Natural killer cell (primary cell): ENCODE measurements around the gene IRF3. TPM values are rescaled to one million over a fixed set of nuclear protein-coding genes. Genes with fewer than 3 reads are reported as not detected.

Experiments
- ATAC-seq, 3 donors: fragments of 150-1000 bp in 2 of 3; fragments of 200-7000 bp in 1 of 3; cut with Tn5 transposase; 1 replicate in 1 of 3; 2 replicates in 2 of 3; pipeline ENCODE4 v1.10.0; 2021; ENCODE audit warnings: mild to moderate bottlenecking in 2 of 3, moderate library complexity in 2 of 3
- DNase-seq, 2 donors: peaks; one replicate each; pipeline versions ENCODE4 v3.0.0 to v3.0.0-alpha.2; 2013 to 2021; ENCODE audit warnings: mixed read lengths in 1 of 2
- H3K27ac ChIP-seq: one replicate; pipeline ENCODE4 v1.5.1; 2013; ENCODE audit warnings: mild to moderate bottlenecking, low read length
- H3K27me3 ChIP-seq: one replicate; pipeline ENCODE4 v1.6.1; 2013; ENCODE audit warnings: low read length; ENCODE audit not compliant: control insufficient read depth, insufficient read depth
- H3K36me3 ChIP-seq: one replicate; pipeline ENCODE4 v1.6.1; 2013; ENCODE audit warnings: low read length; ENCODE audit not compliant: control insufficient read depth, insufficient read depth
- H3K4me1 ChIP-seq: one replicate; pipeline ENCODE4 v1.6.1; 2013; ENCODE audit warnings: low read length; ENCODE audit not compliant: control insufficient read depth, insufficient read depth
- H3K4me3 ChIP-seq: one replicate; pipeline ENCODE4 v1.5.1; 2013; ENCODE audit warnings: low read length
- H3K9me3 ChIP-seq: one replicate; pipeline ENCODE4 v1.6.1; 2013; ENCODE audit warnings: low read length; ENCODE audit not compliant: control insufficient read depth, insufficient read depth
- H3K27ac Mint-ChIP-seq, 2 donors: one replicate each; pipeline ENCODE4 v1.8.0; 2022; ENCODE audit warnings: mild to moderate bottlenecking in 2 of 2, mixed read lengths in 2 of 2, moderate library complexity in 1 of 2
- H3K27me3 Mint-ChIP-seq, 2 donors: one replicate each; pipeline ENCODE4 v1.8.0; 2022; ENCODE audit warnings: low read depth in 2 of 2, mixed read lengths in 2 of 2
- H3K36me3 Mint-ChIP-seq: one replicate; pipeline ENCODE4 v1.8.0; 2022; ENCODE audit warnings: mixed read lengths
- H3K4me1 Mint-ChIP-seq, 2 donors: one replicate each; pipeline ENCODE4 v1.8.0; 2022; ENCODE audit warnings: mixed read lengths in 2 of 2
- H3K4me3 Mint-ChIP-seq: one replicate; pipeline ENCODE4 v1.8.0; 2022; ENCODE audit warnings: mild to moderate bottlenecking, moderate library complexity, mixed read lengths
- H3K9me3 Mint-ChIP-seq, 2 donors: one replicate each; pipeline ENCODE4 v1.8.0; 2022; ENCODE audit warnings: mixed read lengths in 2 of 2
- WGBS: methylation state at CpG from one replicate; pipeline ENCODE4 v1.1.7; 2013; ENCODE audit warnings: missing lambda C conversion rate; ENCODE audit not compliant: insufficient coverage; 5-methylcytosine and 5-hydroxymethylcytosine counted together
- intact Hi-C: fragments of 100-400 bp; cut with micrococcal nuclease; formaldehyde crosslinking; loops from one replicate; pipeline ENCODE4 v1.14.2; 2022
- total RNA-seq, 4 donors: library from RNA; stranded (reverse); fragments of 120-200 nt in 1 of 4; gene quantifications; one replicate each; pipeline versions ENCODE4 v1.2.3 to v1.2.4, GENCODE V29; 2013 to 2022
- TF ChIP-seq, protein P1 (sequence below): fragments of 200-600 bp; IDR thresholded peaks from one replicate; pipeline ENCODE4 v1.8.0; 2022; ENCODE audit warnings: antibody characterized with exemption

IRF3 gene
- total RNA-seq, 3 donors from 2014 or later (not counting 1 experiment from before 2014, with no cell fraction given) = 176 to 184 (median 179) TPM

DNA sequence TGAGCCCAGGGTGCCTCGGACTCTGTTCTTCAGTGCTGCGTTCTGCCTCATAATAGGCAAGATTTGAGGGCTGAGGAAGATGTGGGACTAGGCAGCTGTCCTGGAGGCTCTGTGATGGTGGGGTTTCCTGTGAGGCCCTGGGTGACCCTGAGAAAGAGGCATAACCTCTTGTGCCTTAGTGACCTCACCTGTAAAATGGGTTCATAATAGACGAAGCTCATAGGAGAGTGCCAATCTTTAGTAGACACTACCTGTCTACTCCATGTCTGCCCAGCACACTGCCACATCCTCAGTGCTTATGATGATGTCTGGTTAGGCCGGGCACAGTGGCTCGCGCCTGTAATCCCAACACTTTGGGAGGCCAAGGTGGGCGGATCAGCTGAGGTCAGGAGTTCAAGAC, 49.1 kb downstream of the IRF3 start:
- ATAC-seq (no peak), DNase-seq (no peak)
- peak overlapping the region in 1 of 2 donors; percentile 18 for H3K27ac Mint-ChIP-seq
- H3K9me3 ChIP-seq = no peaks in the 10 kb centered on the region
- no peak overlapping the region for H3K4me3 ChIP-seq
- intact Hi-C loops = no loop called here
- peaks cover 54% of the 10 kb centered on the region for H3K36me3 ChIP-seq
- H3K9me3 Mint-ChIP-seq = no peaks in the 10 kb centered on the region
- H3K27me3 ChIP-seq = no peaks in the 10 kb centered on the region
- peaks cover 23 to 41% of the 10 kb centered on the region in 2 donors for H3K4me1 Mint-ChIP-seq
- H3K4me3 Mint-ChIP-seq = no peak overlapping the region
- no peak overlapping the region for H3K27ac ChIP-seq
- H3K36me3 Mint-ChIP-seq = no peaks in the 10 kb centered on the region
- peaks cover 26% of the 10 kb centered on the region for H3K4me1 ChIP-seq
- no peaks in the 10 kb centered on the region for H3K27me3 Mint-ChIP-seq
- TF ChIP-seq, protein P1, sequence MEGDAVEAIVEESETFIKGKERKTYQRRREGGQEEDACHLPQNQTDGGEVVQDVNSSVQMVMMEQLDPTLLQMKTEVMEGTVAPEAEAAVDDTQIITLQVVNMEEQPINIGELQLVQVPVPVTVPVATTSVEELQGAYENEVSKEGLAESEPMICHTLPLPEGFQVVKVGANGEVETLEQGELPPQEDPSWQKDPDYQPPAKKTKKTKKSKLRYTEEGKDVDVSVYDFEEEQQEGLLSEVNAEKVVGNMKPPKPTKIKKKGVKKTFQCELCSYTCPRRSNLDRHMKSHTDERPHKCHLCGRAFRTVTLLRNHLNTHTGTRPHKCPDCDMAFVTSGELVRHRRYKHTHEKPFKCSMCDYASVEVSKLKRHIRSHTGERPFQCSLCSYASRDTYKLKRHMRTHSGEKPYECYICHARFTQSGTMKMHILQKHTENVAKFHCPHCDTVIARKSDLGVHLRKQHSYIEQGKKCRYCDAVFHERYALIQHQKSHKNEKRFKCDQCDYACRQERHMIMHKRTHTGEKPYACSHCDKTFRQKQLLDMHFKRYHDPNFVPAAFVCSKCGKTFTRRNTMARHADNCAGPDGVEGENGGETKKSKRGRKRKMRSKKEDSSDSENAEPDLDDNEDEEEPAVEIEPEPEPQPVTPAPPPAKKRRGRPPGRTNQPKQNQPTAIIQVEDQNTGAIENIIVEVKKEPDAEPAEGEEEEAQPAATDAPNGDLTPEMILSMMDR = no peak
- WGBS = 99% methylated on average over 7 of the region's 7 CpGs

DNA sequence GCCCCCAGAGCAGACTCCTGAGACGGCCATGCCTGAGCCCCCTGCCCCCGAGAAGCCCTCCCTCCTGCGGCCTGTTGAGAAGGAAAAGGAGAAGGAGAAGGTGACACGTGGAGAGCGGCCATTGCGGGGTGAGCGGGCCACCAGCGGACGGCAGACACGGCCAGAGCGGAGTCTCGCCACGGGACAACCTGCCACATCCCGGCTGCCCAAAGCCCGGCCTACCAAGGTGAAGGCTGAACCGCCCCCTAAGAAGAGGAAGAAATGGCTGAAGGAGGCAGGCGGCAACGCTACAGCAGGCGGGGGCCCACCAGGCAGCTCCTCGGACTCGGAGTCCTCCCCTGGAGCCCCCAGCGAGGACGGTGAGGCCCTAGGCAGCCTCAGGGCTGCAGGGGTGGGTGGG, 49.8 kb downstream of the IRF3 start:
- DNase-seq (no peak), ATAC-seq (no peak)
- Mint-ChIP-seq H3K27me3 (no peaks in the 10 kb centered on the region), H3K36me3 (no peaks in the 10 kb centered on the region), H3K27ac (peak overlapping the region in 1 of 2 donors; percentile 97), H3K4me3 (no peak overlapping the region), H3K9me3 (no peaks in the 10 kb centered on the region), H3K4me1 (peaks cover 23 to 39% of the 10 kb centered on the region in 2 donors)
- intact Hi-C loops = no loop called here
- 98% methylated on average over 23 of the region's 23 CpGs for WGBS
- H3K36me3 ChIP-seq = peaks cover 58% of the 10 kb centered on the region
- H3K4me3 ChIP-seq = no peak overlapping the region
- H3K27ac ChIP-seq = no peak overlapping the region
- no peaks in the 10 kb centered on the region for H3K9me3 ChIP-seq
- TF ChIP-seq, protein P1 = no peak
- H3K4me1 ChIP-seq = peaks cover 26% of the 10 kb centered on the region
- no peaks in the 10 kb centered on the region for H3K27me3 ChIP-seq

DNA sequence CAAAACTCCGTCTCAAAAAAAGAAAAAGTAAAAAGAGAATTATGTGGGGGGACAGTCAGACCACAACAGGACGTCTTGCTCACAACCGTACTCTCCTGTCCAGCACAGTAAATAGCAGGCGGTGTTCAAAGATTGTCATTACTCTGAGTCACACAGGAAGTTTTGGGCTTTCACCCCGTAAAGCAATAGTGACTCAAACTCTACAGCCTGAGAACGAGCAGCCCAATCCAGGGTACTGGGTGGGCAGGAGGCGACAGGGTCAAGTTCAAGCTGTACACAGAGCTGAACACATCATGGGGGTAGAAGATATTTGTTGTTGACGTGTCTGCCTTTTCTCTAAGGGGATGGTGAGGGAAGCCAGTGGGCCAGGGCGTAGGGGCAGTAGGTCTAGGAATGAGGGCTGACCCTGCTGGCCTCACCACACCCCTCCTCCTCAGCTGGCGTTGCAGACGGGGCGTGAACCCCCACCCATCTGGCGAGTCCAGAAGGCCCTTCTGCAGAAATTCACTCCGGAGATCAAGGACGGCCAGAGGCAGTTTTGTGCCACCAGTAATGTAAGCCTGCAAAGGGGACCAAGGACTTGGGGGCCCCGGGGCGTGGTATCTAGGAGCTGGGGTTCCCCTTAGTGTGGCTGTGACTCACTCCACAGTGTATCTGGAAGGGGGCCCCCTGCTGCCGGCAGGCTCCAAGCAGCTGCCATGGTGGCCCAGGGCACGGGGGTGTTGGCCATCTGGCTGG, 51.4 kb downstream of the IRF3 start:
- Mint-ChIP-seq H3K27ac (peak overlapping the region; percentile 86 to 97), H3K9me3 (no peaks in the 10 kb centered on the region), H3K36me3 (no peaks in the 10 kb centered on the region), H3K4me1 (peaks cover 23 to 39% of the 10 kb centered on the region in 2 donors), H3K27me3 (no peaks in the 10 kb centered on the region), H3K4me3 (peak overlapping the region; percentile 70)
- peak in 1 of 2 donors; percentile 51 for DNase-seq
- peaks cover 51% of the 10 kb centered on the region for H3K36me3 ChIP-seq
- intact Hi-C loops = no loop called here
- peaks cover 26% of the 10 kb centered on the region for H3K4me1 ChIP-seq
- H3K27ac ChIP-seq = peak overlapping the region; percentile 73
- no peaks in the 10 kb centered on the region for H3K9me3 ChIP-seq
- 56% methylated on average over 19 of the region's 19 CpGs for WGBS
- no peak overlapping the region for H3K4me3 ChIP-seq
- ATAC-seq = peak; percentile 86 to 91 (median 89)
- H3K27me3 ChIP-seq = no peaks in the 10 kb centered on the region
- TF ChIP-seq, protein P1 = no peak
